SHP77 treated with DMSO at 0.1 percent for 48 hours (cell line): ENCODE data around the gene CDH4.

Experiments used
- DNase-seq: peaks from one replicate; lab custom pipeline; 2025; lab: John Stamatoyannopoulos, UW

The CDH4 gene

GRCh38 chr20:61862881-61863280 lies 610.8 kb downstream of the CDH4 start:
- no peak for DNase-seq

GRCh38 chr20:61864481-61864880 lies 612.4 kb downstream of the CDH4 start:
- DNase-seq = no peak

- DNase-seq = no peak
Observed at GRCh38 chr20:61865353-61865752, 613.3 kb downstream of the CDH4 start.

GRCh38 chr20:61866165-61866564 lies 614.1 kb downstream of the CDH4 start:
- DNase-seq = no peak

GRCh38 chr20:61868006-61868405 lies 615.9 kb downstream of the CDH4 start:
- no peak for DNase-seq

- no peak for DNase-seq
Observed at GRCh38 chr20:61868466-61869090, 616.5 kb downstream of the CDH4 start.

GRCh38 chr20:61869750-61870507 lies 617.9 kb downstream of the CDH4 start:
- no peak for DNase-seq

GRCh38 chr20:61871160-61871559 lies 619.1 kb downstream of the CDH4 start:
- DNase-seq = no peak

GRCh38 chr20:61871913-61872312 lies 619.9 kb downstream of the CDH4 start:
- no peak for DNase-seq

GRCh38 chr20:61872371-61872900 lies 620.4 kb downstream of the CDH4 start:
- DNase-seq = no peak

GRCh38 chr20:61873651-61874420 lies 621.8 kb downstream of the CDH4 start:
- no peak for DNase-seq

GRCh38 chr20:61874421-61875068 lies 622.5 kb downstream of the CDH4 start:
- DNase-seq = no peak

GRCh38 chr20:61875221-61875885 lies 623.3 kb downstream of the CDH4 start:
- DNase-seq = no peak

- DNase-seq = no peak
Observed at GRCh38 chr20:61875996-61876395, 623.9 kb downstream of the CDH4 start.

- DNase-seq = no peak
Observed at GRCh38 chr20:61876952-61877728, 625.1 kb downstream of the CDH4 start.

- DNase-seq = no peak
Observed at GRCh38 chr20:61877776-61878477, 625.9 kb downstream of the CDH4 start.

GRCh38 chr20:61878478-61879302 lies 626.6 kb downstream of the CDH4 start:
- DNase-seq = no peak

- DNase-seq = no peak
Observed at GRCh38 chr20:61879303-61879620, 627.2 kb downstream of the CDH4 start.

GRCh38 chr20:61879694-61880093 lies 627.6 kb downstream of the CDH4 start:
- DNase-seq = no peak
